HTR-8/SVneo (cell line): ENCODE results near the gene ADM.
"Not testable (repeated sequence)": the region's sequence is repeated elsewhere in the genome, so short reads cannot be mapped to it uniquely, and the experiment has no call there.

Experiments
- DNase-seq: peaks from one replicate; pipeline ENCODE4 v3.0.0; 2011; ENCODE audit warnings: low spot score, mixed read lengths; ENCODE audit not compliant: insufficient read length
- FAIRE-seq: peaks from 2 replicates; lab custom pipeline; 2011; peaks lifted over from hg19 to GRCh38; lab: Jason Lieb, UNC

The ADM gene, protein sequence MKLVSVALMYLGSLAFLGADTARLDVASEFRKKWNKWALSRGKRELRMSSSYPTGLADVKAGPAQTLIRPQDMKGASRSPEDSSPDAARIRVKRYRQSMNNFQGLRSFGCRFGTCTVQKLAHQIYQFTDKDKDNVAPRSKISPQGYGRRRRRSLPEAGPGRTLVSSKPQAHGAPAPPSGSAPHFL

DNA sequence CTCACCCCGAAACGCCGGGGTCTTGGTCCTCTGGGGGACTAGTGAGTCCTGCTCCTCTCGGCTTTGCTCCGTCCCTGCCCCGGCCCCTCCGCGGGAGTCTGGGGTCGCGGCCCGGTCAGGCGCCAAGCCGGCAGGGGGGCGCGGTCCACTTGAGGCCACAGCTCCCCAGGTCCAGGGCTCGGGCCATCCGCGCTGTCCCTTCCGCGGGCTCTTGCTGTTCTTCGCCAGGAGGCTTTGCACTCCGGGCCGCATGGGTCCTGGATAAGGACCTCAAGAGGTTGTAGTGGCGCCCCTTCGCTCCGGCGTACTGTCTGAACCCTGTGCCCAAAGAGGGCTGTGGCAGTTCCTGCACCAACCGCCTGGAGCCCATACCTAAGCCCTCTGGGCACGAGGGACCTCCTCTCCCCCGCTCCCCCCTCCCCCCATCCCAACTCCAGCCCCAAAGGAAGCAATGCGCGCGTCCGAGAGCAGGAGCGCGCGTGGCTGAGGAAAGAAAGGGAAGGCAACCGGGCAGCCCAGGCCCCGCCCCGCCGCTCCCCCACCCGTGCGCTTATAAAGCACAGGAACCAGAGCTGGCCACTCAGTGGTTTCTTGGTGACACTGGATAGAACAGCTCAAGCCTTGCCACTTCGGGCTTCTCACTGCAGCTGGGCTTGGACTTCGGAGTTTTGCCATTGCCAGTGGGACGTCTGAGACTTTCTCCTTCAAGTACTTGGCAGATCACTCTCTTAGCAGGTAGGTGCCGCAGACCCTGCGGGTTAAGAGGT is at the start of gene ADM:
Gene ADM (plus strand): TSS at position 579 of the 767 bp plus-strand sequence. CDS start 628 bp downstream, outside the sequence.
- DNase-seq: peak; percentile 86
- peak; percentile 48 for FAIRE-seq

DNA sequence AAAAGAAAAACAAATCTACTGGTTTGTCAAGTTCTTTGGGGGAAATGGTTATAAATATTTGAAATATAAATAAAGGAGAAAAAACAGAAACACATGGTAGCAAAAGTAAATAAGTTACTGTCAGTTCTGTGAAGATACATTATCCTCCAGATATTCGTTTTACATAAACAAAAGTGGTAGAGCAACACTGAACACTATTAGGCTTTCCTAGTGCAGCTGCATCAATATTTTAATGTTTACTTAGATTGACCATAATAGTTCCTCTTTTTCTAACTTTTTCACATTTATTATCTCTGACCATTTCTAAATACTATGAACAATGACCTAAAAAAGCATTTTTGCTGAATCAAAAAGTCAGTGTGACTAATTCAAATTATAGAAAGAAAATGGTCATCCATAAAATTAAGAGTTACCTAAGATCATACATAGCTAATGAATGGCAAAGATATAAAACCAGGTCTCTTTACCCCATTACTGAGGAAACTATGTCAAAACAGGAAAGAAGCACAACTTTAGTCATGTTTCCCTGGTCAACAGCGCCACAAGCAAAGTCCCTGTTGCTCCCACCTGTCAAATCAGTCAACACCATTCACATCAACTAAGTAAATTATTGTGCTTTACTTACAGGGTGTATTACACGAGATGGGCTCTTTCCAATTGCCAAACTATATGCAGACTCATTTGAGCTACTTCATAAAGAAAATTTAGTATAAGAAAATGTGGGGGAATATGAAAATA is 49.3 kb upstream of the ADM start:
- DNase-seq: no peak
- FAIRE-seq: no peak

DNA sequence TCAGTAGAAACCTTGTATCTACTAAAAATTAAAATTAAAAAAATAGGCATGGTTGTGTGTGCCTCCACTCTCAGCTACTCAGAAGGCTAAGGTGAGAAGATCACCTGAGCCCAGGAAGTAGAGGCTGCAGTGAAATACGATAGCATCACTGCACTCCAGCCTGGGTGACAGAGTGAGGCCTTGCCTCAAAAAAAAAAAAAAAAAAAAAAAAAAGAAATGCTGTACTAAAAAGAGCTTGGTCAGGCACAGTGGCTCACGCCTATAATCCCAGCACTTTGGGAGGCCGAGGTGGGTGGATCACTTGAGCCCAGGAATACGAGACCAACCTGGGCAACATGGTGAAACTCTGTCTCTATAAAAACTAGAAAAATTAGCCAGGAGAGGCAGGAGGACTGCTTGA is 47.4 kb upstream of the ADM start:
- FAIRE-seq: no peak
- DNase-seq: no peak

DNA sequence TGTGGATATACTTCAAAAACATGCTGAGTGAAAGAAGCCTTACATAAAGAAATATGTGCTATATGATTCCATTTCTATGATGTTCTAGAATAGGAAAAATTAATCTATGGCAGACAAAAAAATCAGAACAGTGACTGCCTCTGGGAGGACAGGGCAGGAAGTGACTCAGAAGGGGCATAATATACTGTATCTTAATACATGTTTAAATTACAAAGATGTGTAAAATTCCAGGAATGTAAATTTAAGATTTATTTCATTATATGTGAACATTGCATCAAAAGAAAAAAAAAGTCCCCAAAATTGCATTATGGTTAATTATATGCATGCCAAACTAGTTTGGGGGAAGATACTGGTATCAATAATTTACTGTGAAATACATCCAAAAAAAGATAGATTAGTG is 43.1 kb upstream of the ADM start:
- DNase-seq (no peak), FAIRE-seq (no peak)

DNA sequence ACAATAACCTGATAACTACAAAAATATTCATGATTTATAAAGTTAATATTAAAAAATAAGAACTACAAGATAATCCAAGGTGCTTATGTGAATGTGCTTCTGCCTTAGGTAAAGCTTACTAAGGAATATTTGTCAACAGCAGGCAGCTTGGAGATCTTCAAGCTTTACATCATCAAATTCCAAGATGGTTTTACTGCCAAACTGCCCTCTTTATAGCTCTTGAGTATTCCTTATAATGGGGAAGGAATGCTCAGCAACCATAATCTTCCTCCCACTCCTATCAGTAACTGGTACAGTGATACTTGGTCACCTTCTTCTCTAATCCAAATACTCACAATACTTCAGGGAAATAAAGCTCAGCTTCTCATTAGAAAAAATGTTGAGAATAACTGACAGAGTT is 40.9 kb upstream of the ADM start:
- peak; percentile 40 for FAIRE-seq
- peak; percentile 45 for DNase-seq

DNA sequence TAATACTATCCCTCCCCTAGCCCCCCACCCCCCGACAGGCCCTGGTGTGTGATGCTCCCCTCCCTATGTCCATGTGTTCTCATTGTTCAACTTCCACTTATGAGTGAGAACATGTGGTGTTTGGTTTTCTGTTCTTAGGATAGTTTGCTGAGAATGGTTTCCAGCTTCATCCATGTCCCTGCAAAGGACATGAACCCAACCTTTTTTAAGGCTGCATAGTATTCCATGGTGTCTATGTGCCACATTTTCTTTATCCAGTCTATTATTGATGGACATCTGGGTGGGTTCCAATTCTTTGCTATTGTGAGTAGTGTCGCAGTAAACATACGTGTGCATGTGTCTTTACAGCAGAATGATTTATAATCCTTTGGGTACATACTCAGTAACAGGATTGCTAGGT is 40.2 kb upstream of the ADM start:
- DNase-seq, FAIRE-seq: not testable (repeated sequence)

DNA sequence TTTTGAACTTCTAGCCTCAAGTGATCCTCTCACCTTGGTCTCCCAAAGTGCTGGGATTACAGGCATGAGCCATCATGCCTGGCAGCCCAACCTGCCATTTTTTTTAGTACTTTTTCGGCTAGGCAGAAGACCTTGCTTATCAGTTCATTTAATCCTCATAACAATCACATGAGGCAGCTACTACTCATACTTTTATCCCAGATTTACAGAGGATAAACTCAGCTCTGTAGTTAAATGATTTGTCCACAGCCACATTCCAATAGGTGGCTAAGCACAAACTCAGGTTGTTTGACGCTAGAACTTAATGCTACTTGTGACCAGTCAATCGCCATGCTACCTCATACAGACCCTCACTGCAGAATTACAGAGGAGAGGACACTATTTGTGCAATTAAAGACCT is 38.9 kb upstream of the ADM start:
- DNase-seq (no peak), FAIRE-seq (peak; percentile 44)

DNA sequence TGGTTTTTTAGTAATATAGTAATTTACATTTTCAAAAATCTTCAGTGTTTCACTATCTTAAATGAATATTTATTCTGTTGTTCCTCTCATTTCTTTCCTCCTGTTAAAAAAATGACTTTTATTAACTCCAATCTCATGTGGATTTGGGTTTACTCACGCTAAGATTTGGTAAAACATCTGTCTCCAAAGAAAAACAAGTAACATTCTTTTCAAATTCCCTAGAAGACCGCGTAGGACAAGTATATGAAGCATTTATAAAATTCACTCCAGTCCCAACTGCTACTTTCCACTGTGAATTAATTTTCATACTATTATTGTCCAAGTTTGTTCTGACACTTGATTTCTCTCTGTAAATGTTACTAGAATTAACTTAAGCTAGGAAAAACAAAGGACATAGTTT is 37.1 kb upstream of the ADM start:
- no peak for DNase-seq

DNA sequence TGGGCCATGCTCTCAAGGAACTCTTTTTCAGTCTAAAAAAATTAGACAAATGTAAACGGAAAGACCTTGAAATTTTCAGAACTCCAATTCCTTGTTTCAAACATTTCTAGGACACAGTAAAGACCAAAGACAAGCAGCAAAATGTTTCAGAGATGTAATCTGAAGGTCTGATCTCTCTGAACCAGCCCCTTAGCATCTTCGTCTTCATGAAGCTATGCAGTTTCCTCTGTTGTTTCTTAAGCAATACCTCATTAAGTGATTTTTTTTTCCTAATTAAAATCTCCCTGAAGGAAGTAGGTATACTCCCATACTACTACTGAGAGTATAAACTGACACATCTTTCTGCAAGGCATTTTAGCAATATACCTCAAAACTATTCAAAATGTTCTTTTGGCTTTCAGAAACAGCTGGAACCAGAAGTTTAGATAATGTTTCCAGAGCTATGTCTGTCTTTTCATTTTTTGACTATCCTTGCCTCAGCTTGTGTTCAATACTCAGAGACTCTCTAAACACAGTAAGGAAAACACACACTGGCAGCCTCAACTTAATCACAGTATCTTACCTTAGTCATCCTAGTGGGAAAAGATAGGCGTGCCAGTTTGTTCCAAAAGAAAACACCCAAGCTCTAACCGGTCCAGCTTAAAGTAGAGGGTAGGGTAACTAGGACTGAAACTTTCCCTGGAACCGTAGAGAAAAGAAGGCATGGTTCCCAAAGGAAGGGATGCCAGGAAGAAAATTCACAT is 36.0 kb upstream of the ADM start:
- FAIRE-seq: no peak
- DNase-seq: no peak

More for the DNA sequence above, 37.1 kb upstream of the ADM start:
- FAIRE-seq: no peak

DNA sequence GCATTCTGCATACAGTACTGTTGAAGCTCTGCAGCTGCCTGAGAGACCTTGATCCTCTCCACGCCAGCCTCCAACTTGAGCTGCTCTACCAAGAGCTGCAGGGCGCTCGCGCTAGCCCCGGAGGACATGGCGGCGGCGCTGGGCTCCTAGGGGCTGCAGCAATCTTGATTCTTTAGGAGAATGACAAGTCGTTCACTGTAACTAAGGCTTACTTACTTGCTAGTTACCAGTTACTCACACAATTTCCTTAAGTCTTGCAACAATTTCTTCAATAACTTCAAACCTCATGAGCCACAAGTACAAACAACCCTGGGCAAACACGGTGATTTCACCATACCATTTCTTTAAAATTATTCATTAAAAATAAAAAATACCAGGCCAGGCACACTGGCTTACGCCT is 32.7 kb upstream of the ADM start:
- DNase-seq (no peak), FAIRE-seq (no peak)

DNA sequence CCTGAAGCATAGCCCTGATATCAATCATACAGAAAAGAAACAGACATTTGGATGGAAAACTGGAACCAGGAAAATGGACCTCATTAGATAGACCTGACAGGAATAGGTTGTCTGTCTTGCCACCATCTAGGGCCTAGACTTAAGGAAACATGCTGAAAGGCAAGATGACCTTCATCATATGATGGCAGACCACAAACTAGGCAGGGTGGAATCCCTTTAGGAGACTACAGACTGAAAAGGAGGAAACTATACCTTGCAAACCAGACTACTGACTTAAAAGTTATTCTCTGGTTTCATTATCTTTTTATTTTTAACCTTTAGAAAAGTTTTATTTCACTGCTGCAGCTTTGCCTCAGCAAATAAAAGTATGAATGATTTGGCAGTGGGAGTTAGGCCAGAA is 31.1 kb upstream of the ADM start:
- FAIRE-seq (no peak), DNase-seq (no peak)

DNA sequence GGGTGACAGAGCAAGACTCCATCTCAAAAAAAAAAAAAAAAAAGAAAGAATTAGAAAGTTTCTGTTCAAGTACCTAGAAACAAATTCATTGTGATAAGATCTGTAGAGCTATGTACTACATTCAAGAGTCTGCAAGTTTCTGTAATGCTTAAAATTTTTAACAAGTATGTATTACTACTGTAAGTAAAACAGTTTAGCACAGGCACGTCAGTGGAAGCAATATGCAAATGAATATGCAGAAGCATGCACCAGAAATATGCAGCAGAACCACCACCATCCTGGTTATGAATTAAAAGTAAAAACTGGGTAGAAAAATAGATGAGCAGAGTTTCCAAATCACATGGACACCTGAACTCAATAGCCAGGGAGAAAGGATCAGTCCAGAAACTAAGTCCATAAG is 30.1 kb upstream of the ADM start:
- FAIRE-seq: no peak

DNA sequence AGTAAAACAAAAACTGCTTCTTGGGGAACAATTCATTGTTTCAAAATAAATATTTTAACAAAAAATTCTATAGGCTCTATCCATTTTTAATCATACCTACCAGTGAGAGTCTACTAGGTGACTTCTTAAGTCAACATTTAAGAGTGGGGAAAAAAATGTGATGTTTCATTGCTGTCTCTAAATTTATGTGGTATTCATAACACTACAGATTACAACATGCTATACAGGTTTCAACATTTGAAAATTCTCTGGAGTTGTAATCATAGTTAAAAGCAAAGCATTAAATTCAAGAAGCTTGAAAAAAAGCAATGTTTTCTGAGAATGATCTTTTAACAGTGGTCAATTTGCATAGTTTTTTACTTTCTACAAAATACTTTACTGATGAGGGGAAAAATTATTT is 29.2 kb upstream of the ADM start:
- no peak for DNase-seq
- no peak for FAIRE-seq

More for the DNA sequence above, 30.1 kb upstream of the ADM start:
- DNase-seq: no peak

DNA sequence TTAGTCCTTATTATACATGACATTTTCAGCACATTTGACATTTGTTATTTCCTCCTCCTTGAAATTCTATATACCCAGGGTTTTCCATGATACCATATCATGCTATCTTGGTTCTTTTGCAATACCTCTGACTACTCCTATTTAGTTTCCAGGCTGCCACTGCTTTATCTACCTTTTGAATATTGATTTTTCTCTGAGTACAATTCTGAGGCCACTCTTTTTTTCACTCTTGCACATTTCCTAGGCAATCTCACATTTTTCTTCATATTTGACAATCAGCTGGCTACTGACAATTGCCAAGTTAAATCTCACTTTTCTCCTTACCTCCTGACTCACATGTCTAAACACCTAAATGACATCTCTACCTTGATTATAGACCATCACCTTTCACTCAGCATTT is 22.8 kb upstream of the ADM start:
- DNase-seq (no peak), FAIRE-seq (no peak)

DNA sequence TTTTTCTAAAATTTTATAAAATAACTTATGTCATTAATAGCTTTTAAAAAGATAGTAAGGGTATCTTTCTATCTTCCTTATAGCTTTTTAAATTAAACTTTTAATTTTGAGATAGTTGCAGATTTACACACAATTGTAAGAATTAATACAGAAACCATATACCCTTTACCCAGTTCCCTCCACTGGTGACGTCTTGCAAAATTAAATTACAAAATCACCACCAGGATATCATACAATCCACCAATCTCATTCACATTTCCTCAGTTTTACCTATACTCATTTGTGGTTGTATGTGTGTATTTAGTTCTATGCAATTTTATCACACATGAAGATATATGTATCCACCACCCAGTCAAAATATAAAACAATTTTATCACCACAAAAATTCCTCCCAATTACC is 20.9 kb upstream of the ADM start:
- FAIRE-seq: no peak
- DNase-seq: no peak

DNA sequence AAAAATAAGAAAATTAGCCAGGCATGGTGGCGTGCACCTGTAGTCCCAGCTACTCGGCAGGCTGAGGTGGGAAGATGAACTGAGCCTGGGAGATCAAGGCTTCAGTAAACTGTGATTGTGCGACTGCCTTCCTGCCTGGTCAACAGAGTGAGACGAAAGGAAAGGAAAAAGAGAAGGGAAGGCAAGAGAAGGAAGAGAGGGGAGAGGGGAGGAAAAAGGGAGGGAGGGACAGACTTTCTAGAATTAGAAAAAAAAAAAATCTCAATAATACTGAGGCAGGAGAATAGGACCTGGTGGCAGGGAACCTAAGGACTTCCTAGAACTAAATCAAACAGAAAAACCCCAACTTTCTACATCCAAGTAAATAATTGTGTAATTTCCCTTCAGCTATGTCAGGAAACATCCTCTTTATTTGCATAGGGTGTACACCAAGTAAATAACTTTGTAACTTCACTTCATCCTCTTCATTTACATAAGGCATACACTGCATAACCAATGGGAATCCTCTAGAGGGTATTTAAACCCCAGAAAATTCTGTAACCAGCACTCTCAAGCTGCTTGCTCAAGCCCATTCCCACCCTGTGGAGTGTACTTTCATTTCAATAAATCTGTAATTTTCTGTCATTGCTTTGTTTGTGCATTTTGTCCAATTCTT is 19.6 kb upstream of the ADM start:
- DNase-seq (no peak), FAIRE-seq (no peak)

DNA sequence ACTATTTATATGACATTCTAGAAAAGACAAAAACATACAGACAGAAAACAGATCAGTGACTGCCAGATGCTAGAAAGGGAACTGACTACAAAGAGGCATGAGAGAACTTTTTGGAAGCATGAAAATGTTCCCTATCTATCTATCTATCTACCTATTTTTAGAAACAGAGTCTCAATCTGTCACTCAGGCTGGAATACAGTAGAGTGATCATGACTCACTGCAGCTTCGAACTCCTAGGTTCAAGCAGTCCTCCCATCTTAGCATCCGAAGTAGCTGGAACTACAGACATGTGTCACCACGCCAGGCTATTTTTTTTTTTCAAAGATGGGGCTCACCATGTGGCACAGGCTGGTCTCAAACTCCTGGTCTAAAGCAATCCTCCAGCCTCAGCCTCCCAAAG is 17.7 kb upstream of the ADM start:
- DNase-seq (no peak), FAIRE-seq (no peak)

DNA sequence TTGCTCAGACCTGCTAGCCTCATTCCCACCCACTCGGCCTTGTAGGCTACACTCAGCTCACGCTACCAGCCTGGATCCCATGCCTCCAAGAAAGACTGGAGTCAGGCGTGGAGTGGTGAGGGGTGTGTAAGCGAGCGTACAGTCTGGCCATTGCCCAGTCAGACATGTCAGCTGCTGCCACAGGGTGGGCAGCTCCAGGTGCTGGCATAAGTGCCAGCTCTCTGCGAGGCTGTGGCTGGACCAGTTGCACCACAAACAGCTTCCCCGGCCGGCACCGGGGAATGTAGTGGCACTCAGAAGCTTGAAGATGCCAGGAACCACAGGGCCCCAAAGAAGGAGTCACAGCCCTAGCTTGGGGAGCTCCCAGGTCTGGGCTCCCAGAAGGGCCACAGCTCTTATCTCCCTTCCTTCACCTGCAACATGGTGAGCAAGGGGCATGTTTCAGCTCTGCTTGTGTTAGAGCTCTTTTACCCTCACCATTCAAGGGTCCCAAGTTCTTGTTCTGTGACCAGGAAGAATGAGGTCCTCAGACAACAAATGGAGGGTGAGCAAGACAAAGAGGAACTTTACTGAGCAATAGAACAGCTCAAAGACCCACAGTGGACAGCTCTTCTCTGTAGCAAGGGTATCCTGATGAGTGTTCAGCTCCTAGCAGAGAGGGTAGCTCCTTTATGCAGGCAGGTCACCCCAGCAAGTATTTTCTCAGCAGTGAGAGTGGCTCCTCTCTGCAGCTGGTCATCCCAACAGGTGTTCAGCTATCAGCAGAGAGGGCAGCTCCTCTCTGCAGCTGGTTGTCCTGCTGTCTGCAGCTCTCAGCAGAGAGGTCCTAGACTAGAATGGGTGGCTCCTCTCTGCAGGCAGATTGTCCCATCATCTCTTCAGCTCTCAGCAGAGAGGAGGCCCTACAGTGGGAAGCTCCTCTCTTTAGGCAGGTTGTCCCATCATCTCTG is 16.8 kb upstream of the ADM start:
- DNase-seq: no peak
- FAIRE-seq: no peak
